A549 (cell line): Measurements from ENCODE around the gene TBRG4.

Source experiments
- CTCF ChIP-seq: fragments of >200 bp; sonication (Bioruptor Twin); formaldehyde crosslinking; IDR thresholded peaks from 3 replicates; pipeline ENCODE4 v1.5.1; 2016
- PHF8 ChIP-seq: fragments of 200-600 bp; sonication (generic); IDR thresholded peaks from 2 replicates; pipeline ENCODE4 v1.6.1; 2016; ENCODE audit warnings: low read depth, mild to moderate bottlenecking, antibody characterized with exemption, moderate library complexity, borderline replicate concordance
- SMC3 ChIP-seq: fragments of >200 bp; sonication (Bioruptor Twin); formaldehyde crosslinking; IDR thresholded peaks from 3 replicates; pipeline ENCODE4 v1.6.1; 2018; ENCODE audit warnings: inconsistent platforms

- no peak for TF ChIP-seq SMC3
- TF ChIP-seq PHF8 = no peak
- TF ChIP-seq CTCF = no peak
Observed at GRCh38 chr7:45074528-45075354, 36.8 kb downstream of the TBRG4 start.
